ENCODE data around the gene ZNF275. TPM values are rescaled to one million over a fixed set of nuclear protein-coding genes. Genes with fewer than 3 reads are reported as not detected.
"Not testable (repeated sequence)": the region's sequence is repeated elsewhere in the genome, so short reads cannot be mapped to it uniquely, and the experiment has no call there.

The ZNF275 gene, protein sequence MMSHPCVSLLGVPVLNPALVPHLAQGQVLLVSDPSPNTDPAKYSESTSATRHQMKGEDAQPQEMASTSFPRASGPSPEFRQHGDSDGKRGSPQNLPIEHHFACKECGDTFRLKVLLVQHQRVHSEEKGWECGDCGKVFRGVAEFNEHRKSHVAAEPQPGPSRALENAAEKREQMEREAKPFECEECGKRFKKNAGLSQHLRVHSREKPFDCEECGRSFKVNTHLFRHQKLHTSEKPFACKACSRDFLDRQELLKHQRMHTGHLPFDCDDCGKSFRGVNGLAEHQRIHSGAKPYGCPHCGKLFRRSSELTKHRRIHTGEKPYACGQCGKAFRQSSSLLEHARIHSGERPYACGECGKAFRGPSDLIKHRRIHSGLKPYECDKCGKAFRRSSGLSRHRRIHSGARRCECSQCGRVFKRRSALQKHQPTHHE
- 6.8 TPM for polyA plus RNA-seq (2013, experiment 1 of 2)
- polyA plus RNA-seq (2013, experiment 2 of 2) = 7.2 TPM

DNA sequence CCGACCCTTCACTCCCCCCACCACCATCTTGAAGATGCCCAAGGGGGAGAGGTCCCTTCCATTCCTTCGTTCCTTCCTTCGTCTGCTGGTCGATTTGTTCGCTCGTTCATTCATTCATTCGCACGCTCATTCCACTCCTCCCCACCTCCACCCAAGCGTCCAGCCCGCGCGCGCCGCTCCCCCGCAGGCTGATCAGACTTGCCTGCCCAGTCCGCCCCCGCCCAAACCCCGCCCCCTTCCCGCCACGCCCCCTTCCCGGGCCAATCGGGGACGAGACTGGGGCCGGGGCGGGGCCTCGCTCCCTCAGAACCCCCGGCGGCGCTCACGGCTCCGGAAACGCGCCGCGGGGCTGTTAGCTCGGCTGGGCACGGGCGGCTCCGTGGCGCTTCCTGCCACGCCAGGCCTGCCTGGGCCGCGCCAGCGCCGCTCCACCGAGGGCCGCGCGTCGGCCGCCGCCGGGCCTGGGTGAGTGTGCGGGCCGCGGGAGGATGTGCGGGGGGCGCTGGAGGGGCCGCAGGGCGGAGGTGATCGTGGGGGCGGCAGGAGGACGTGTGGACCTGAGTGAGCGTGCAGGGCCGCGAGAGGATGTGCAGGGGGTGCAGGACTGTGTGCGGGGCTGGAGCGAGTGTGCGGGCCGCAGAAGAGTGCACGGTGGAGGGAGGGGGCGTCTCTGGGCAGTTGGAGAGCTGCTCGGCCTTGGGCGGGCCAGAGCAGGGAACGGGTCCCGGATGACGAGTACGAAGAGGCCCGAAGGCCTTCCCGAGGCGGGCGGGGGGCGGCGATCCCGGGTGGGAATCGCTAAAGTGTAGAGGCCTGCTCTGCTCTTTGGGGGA lies at the start of gene ZNF275:
Gene ZNF275, plus strand, starts transcription at position 333 of the 833 bp plus-strand sequence. CDS start 2,527 bp downstream, outside the sequence.
- no peak within 1 kb of the TSS for H3K27ac ChIP-seq (replicated peaks; ENCODE audit: low read length)
- H3K79me1 ChIP-seq (ENCODE audit: low read depth, low read length) = peaks cover 2% of the 10 kb centered on the region
- no peak within 1 kb of the TSS for H2BK120ac ChIP-seq (ENCODE audit: low read depth, low read length)
- WGBS, 2 donors (ENCODE audit: extremely low coverage in 2 of 2, insufficient read length in 2 of 2, insufficient replicate concordance in 1 of 2) = no CpG with 5 or more reads among the region's 86 CpGs
- no peak within 1 kb of the TSS for H2BK15ac ChIP-seq (ENCODE audit: low read length)
- peaks cover 0 to 30% of the 10 kb centered on the region in 2 donors for H3K36me3 ChIP-seq (replicated peaks in 1 of 2; ENCODE audit: control insufficient read depth in 2 of 2, insufficient read depth in 2 of 2, low read length in 2 of 2)
- H2AFZ ChIP-seq (ENCODE audit: low read length) = peak within 1 kb of the TSS; percentile 92
- no peaks in the 10 kb centered on the region for H3K4me1 ChIP-seq (ENCODE audit: control insufficient read depth in 2 of 2, insufficient read depth in 1 of 2, low read depth in 1 of 2, low read length in 2 of 2)
- no peak within 1 kb of the TSS for H2AK5ac ChIP-seq (ENCODE audit: low read depth, low read length)
- H2BK12ac ChIP-seq (ENCODE audit: low read length) = no peak within 1 kb of the TSS
- peak within 1 kb of the TSS; percentile 92 for H3K18ac ChIP-seq (ENCODE audit: low read length)
- peak within 1 kb of the TSS; percentile 85 for H3K23ac ChIP-seq (ENCODE audit: low read depth, low read length, poor library complexity)
- peak; percentile 64 for DNase-seq (ENCODE audit: low spot score)
- no peak within 1 kb of the TSS for H2BK5ac ChIP-seq (ENCODE audit: low read length)
- H3K9ac ChIP-seq (ENCODE audit: low read depth, low read length, poor library complexity) = peak within 1 kb of the TSS; percentile 90
- no peaks in the 10 kb centered on the region for H3K9me3 ChIP-seq (replicated peaks in 1 of 2; ENCODE audit: control insufficient read depth in 2 of 2, insufficient read depth in 1 of 2, low read depth in 1 of 2, low read length in 2 of 2)
- H3K14ac ChIP-seq (ENCODE audit: low read length) = peak within 1 kb of the TSS; percentile 56
- peaks cover 0 to 21% (median 0%) of the 10 kb centered on the region in 3 experiments for H3K27me3 ChIP-seq (ENCODE audit: control insufficient read depth in 3 of 3, insufficient read depth in 3 of 3, low read depth in 1 of 3, low read length in 3 of 3)
- no peak within 1 kb of the TSS for H4K8ac ChIP-seq (ENCODE audit: low read depth, low read length)
- H3K4ac ChIP-seq (ENCODE audit: low read length) = no peak within 1 kb of the TSS
- H3K4me3 ChIP-seq (ENCODE audit: low read length in 2 of 2) = peak within 1 kb of the TSS; percentile 86 to 98
- H3K4me2 ChIP-seq (ENCODE audit: insufficient read depth, low read length, poor library complexity, severe bottlenecking) = peak within 1 kb of the TSS; percentile 54
- no peak within 1 kb of the TSS for H4K91ac ChIP-seq (ENCODE audit: low read depth, low read length, poor library complexity)

- not testable (repeated sequence) for H2AK5ac ChIP-seq (ENCODE audit: low read depth, low read length); H3K79me1 ChIP-seq (ENCODE audit: low read depth, low read length); H4K91ac ChIP-seq (ENCODE audit: low read depth, low read length, poor library complexity); H3K27me3 ChIP-seq (ENCODE audit: control insufficient read depth in 3 of 3, insufficient read depth in 3 of 3, low read depth in 1 of 3, low read length in 3 of 3); H3K27ac ChIP-seq (replicated peaks; ENCODE audit: low read length); DNase-seq (ENCODE audit: low spot score); H3K4me3 ChIP-seq (ENCODE audit: low read length in 2 of 2); H3K9me3 ChIP-seq (replicated peaks in 1 of 2; ENCODE audit: control insufficient read depth in 2 of 2, insufficient read depth in 1 of 2, low read depth in 1 of 2, low read length in 2 of 2); H2BK5ac ChIP-seq (ENCODE audit: low read length); H3K4me1 ChIP-seq (ENCODE audit: control insufficient read depth in 2 of 2, insufficient read depth in 1 of 2, low read depth in 1 of 2, low read length in 2 of 2); H3K23ac ChIP-seq (ENCODE audit: low read depth, low read length, poor library complexity); H2BK12ac ChIP-seq (ENCODE audit: low read length); H3K18ac ChIP-seq (ENCODE audit: low read length); H3K4ac ChIP-seq (ENCODE audit: low read length); H2BK120ac ChIP-seq (ENCODE audit: low read depth, low read length); H3K36me3 ChIP-seq (replicated peaks in 1 of 2; ENCODE audit: control insufficient read depth in 2 of 2, insufficient read depth in 2 of 2, low read length in 2 of 2); H3K9ac ChIP-seq (ENCODE audit: low read depth, low read length, poor library complexity); H2AFZ ChIP-seq (ENCODE audit: low read length); H2BK15ac ChIP-seq (ENCODE audit: low read length); H4K8ac ChIP-seq (ENCODE audit: low read depth, low read length); H3K4me2 ChIP-seq (ENCODE audit: insufficient read depth, low read length, poor library complexity, severe bottlenecking); H3K14ac ChIP-seq (ENCODE audit: low read length)
- WGBS, 2 donors (ENCODE audit: extremely low coverage in 2 of 2, insufficient read length in 2 of 2, insufficient replicate concordance in 1 of 2) = no CpG with 5 or more reads among the region's 8 CpGs
Measured at GRCh38 chrX:153285678-153286077, 48.3 kb upstream of the ZNF275 start.

DNA sequence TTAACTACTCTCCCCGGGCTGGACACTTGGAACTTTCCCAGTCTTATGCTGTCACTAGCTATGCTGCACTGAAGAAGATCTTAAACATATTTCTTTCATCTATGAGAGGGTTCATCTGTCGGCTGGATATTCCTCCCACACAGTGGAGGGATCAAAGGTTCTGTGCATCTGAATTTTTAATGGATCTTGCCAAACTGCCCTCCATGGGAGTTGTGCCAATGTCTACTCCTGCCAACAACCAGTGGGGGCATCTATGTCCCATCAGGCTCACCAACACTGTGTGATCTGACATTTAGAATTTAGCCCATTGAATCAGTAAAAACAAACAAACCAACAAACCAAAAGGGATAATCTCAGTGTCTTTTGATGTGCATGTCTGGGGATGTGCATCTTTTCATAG lies 45.1 kb upstream of the ZNF275 start:
- not testable (repeated sequence) for H3K36me3 ChIP-seq (replicated peaks in 1 of 2; ENCODE audit: control insufficient read depth in 2 of 2, insufficient read depth in 2 of 2, low read length in 2 of 2); H3K79me1 ChIP-seq (ENCODE audit: low read depth, low read length); H3K9ac ChIP-seq (ENCODE audit: low read depth, low read length, poor library complexity); H3K14ac ChIP-seq (ENCODE audit: low read length); H2BK5ac ChIP-seq (ENCODE audit: low read length); H3K18ac ChIP-seq (ENCODE audit: low read length); H2BK120ac ChIP-seq (ENCODE audit: low read depth, low read length); H2BK15ac ChIP-seq (ENCODE audit: low read length); H3K9me3 ChIP-seq (replicated peaks in 1 of 2; ENCODE audit: control insufficient read depth in 2 of 2, insufficient read depth in 1 of 2, low read depth in 1 of 2, low read length in 2 of 2); H3K4me1 ChIP-seq (ENCODE audit: control insufficient read depth in 2 of 2, insufficient read depth in 1 of 2, low read depth in 1 of 2, low read length in 2 of 2); H3K23ac ChIP-seq (ENCODE audit: low read depth, low read length, poor library complexity); H3K4me3 ChIP-seq (ENCODE audit: low read length in 2 of 2); H2BK12ac ChIP-seq (ENCODE audit: low read length); H2AFZ ChIP-seq (ENCODE audit: low read length); H2AK5ac ChIP-seq (ENCODE audit: low read depth, low read length); H3K4ac ChIP-seq (ENCODE audit: low read length); H4K91ac ChIP-seq (ENCODE audit: low read depth, low read length, poor library complexity); H3K27ac ChIP-seq (replicated peaks; ENCODE audit: low read length); DNase-seq (ENCODE audit: low spot score); H3K27me3 ChIP-seq (ENCODE audit: control insufficient read depth in 3 of 3, insufficient read depth in 3 of 3, low read depth in 1 of 3, low read length in 3 of 3); H3K4me2 ChIP-seq (ENCODE audit: insufficient read depth, low read length, poor library complexity, severe bottlenecking); H4K8ac ChIP-seq (ENCODE audit: low read depth, low read length)
- WGBS, 2 donors (ENCODE audit: extremely low coverage in 2 of 2, insufficient read length in 2 of 2, insufficient replicate concordance in 1 of 2) = no CpG with 5 or more reads among the region's 2 CpGs

All from neuronal stem cell (in vitro differentiated cells).